ENCODE data around the gene ANO7. TPM values are rescaled to one million over a fixed set of nuclear protein-coding genes. Genes with fewer than 3 reads are reported as not detected.

ANO7 gene
- total and polyA plus RNA-seq, 2 experiments from 2014 or later = 0.22 to 2.6 TPM

GRCh38 chr2:241151934-241152660 is 36.4 kb upstream of the ANO7 start:
- Histone ChIP-seq H3K79me2 (ENCODE audit: insufficient read depth) (peaks cover 24% of the 10 kb centered on the region), H3K27me3 (replicated peaks; ENCODE audit: insufficient read depth) (no peaks in the 10 kb centered on the region), H3K9me3 (ENCODE audit: low read depth) (no peaks in the 10 kb centered on the region), H3F3A (ENCODE audit: insufficient read depth) (peaks cover 12% of the 10 kb centered on the region), H3K4me1 (ENCODE audit: insufficient read depth) (peaks cover 23% of the 10 kb centered on the region), H3K36me3 (ENCODE audit: low read depth) (no peaks in the 10 kb centered on the region), H3K27ac (no peak overlapping the region), H3K4me2 (ENCODE audit: unreplicated experiment) (no peak overlapping the region), H2AFZ (no peak overlapping the region), H3K9me2 (ENCODE audit: insufficient read depth) (no peaks in the 10 kb centered on the region), H4K20me1 (ENCODE audit: insufficient read depth) (no peaks in the 10 kb centered on the region), H3K4me3 (no peak overlapping the region), H3K9ac (no peak overlapping the region)
- in situ Hi-C loops (cut with MboI) = no loop called here
- DNase-seq = peak; percentile 17
- TF ChIP-seq EZH2phosphoT487 (IDR thresholded peaks at IDR 0.05; ENCODE audit: insufficient read depth, low read depth) (no peak), EZH2 (IDR thresholded peaks at IDR 0.05; ENCODE audit: insufficient read depth, poor library complexity, severe bottlenecking) (no peak)
- 66 to 69% methylated on average over 8 of the region's 8 CpGs for WGBS, 2 experiments (ENCODE audit: low coverage in 1 of 2, low lambda C conversion rate in 2 of 2, missing lambda C conversion rate in 2 of 2)

- 77 to 80% methylated on average over 5 to 7 of the region's 7 CpGs for WGBS, 2 experiments (ENCODE audit: low coverage in 1 of 2, low lambda C conversion rate in 2 of 2, missing lambda C conversion rate in 2 of 2)
- H3K9me3 ChIP-seq (ENCODE audit: low read depth) = no peaks in the 10 kb centered on the region
Measured at GRCh38 chr2:241153616-241154015, 34.9 kb upstream of the ANO7 start.

DNA sequence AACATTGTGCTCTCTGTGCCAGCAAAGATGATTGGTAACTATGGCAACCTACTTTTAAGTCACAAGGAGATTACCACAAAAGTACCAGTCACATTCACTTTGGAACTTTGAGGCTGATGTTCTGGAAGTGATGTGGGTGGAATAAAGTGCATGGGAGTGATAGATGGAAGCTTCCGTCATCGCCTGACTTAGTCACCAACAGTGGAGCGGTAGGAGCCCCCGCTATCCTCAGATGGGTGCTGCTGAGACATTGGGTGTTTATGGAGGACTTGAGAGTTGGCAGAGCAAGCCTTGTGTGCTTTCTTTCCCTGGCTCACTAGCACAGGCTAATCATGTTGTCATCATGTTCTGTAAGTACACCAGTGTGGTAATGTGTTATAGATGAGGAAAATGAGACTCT is 33.6 kb upstream of the ANO7 start:
- Histone ChIP-seq H2AFZ (no peak overlapping the region), H3K9me2 (ENCODE audit: insufficient read depth) (no peaks in the 10 kb centered on the region), H3K4me1 (ENCODE audit: insufficient read depth) (peaks cover 31% of the 10 kb centered on the region), H3K27me3 (replicated peaks; ENCODE audit: insufficient read depth) (no peaks in the 10 kb centered on the region), H3K9ac (peak overlapping the region; percentile 29; the same call in 1 of the 2 replicates), H3K36me3 (ENCODE audit: low read depth) (no peaks in the 10 kb centered on the region), H4K20me1 (ENCODE audit: insufficient read depth) (no peaks in the 10 kb centered on the region), H3K79me2 (ENCODE audit: insufficient read depth) (peaks cover 24% of the 10 kb centered on the region), H3K9me3 (ENCODE audit: low read depth) (no peaks in the 10 kb centered on the region), H3K4me2 (ENCODE audit: unreplicated experiment) (no peak overlapping the region), H3F3A (ENCODE audit: insufficient read depth) (peaks cover 20% of the 10 kb centered on the region), H3K27ac (peak overlapping the region; percentile 45), H3K4me3 (no peak overlapping the region)
- in situ Hi-C loops (cut with MboI) = no loop called here
- TF ChIP-seq EZH2phosphoT487 (IDR thresholded peaks at IDR 0.05; ENCODE audit: insufficient read depth, low read depth) (no peak), EZH2 (IDR thresholded peaks at IDR 0.05; ENCODE audit: insufficient read depth, poor library complexity, severe bottlenecking) (no peak)
- WGBS, 2 experiments (ENCODE audit: low coverage in 1 of 2, low lambda C conversion rate in 2 of 2, missing lambda C conversion rate in 2 of 2) = 16 to 20% methylated on average over 4 of the region's 4 CpGs
- DNase-seq = peak; percentile 88

More at GRCh38 chr2:241153616-241154015, 34.9 kb upstream of the ANO7 start:
- DNase-seq = peak; percentile 22
- peaks cover 31% of the 10 kb centered on the region for H3K4me1 ChIP-seq (ENCODE audit: insufficient read depth)
- H3K4me2 ChIP-seq (ENCODE audit: unreplicated experiment) = no peak overlapping the region
- peaks cover 24% of the 10 kb centered on the region for H3K79me2 ChIP-seq (ENCODE audit: insufficient read depth)
- no peak overlapping the region for H3K27ac ChIP-seq
- H3K9me2 ChIP-seq (ENCODE audit: insufficient read depth) = no peaks in the 10 kb centered on the region
- in situ Hi-C loops (cut with MboI) = no loop called here
- H3K27me3 ChIP-seq (replicated peaks; ENCODE audit: insufficient read depth) = no peaks in the 10 kb centered on the region
- TF ChIP-seq EZH2 (IDR thresholded peaks at IDR 0.05; ENCODE audit: insufficient read depth, poor library complexity, severe bottlenecking) = no peak
- TF ChIP-seq EZH2phosphoT487 (IDR thresholded peaks at IDR 0.05; ENCODE audit: insufficient read depth, low read depth) = no peak
- peaks cover 20% of the 10 kb centered on the region for H3F3A ChIP-seq (ENCODE audit: insufficient read depth)
- no peaks in the 10 kb centered on the region for H3K36me3 ChIP-seq (ENCODE audit: low read depth)
- no peak overlapping the region for H3K9ac ChIP-seq
- H3K4me3 ChIP-seq = no peak overlapping the region
- H4K20me1 ChIP-seq (ENCODE audit: insufficient read depth) = no peaks in the 10 kb centered on the region
- no peak overlapping the region for H2AFZ ChIP-seq

DNA sequence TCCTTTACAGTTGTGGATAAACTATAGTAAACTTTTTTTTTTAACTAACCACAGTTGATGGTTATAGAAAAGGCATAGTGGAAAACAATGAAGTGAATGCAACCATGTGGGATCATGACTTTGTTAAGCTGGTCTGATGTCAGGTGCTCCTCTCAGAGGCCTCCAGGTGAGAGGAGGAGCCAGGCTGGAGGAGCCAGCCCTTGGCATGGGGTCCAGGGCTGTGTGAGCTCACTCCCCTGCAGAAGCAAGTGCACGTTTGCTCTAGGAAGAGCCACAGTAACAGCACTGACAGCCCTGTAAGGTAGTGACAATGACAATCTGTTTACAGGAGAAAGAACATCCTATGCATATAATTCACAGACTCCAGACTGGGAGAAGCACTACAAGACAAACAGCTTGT is 32.5 kb upstream of the ANO7 start:
- Histone ChIP-seq H2AFZ (no peak overlapping the region), H3K9me2 (ENCODE audit: insufficient read depth) (no peaks in the 10 kb centered on the region), H4K20me1 (ENCODE audit: insufficient read depth) (no peaks in the 10 kb centered on the region), H3K4me3 (no peak overlapping the region), H3K36me3 (ENCODE audit: low read depth) (no peaks in the 10 kb centered on the region), H3K27ac (no peak overlapping the region), H3K9me3 (ENCODE audit: low read depth) (no peaks in the 10 kb centered on the region), H3K27me3 (replicated peaks; ENCODE audit: insufficient read depth) (no peaks in the 10 kb centered on the region), H3K9ac (no peak overlapping the region), H3K4me1 (ENCODE audit: insufficient read depth) (peaks cover 30% of the 10 kb centered on the region), H3K79me2 (ENCODE audit: insufficient read depth) (peaks cover 18% of the 10 kb centered on the region), H3K4me2 (ENCODE audit: unreplicated experiment) (no peak overlapping the region), H3F3A (ENCODE audit: insufficient read depth) (peaks cover 27% of the 10 kb centered on the region)
- no peak for TF ChIP-seq EZH2 (IDR thresholded peaks at IDR 0.05; ENCODE audit: insufficient read depth, poor library complexity, severe bottlenecking)
- TF ChIP-seq EZH2phosphoT487 (IDR thresholded peaks at IDR 0.05; ENCODE audit: insufficient read depth, low read depth) = no peak
- in situ Hi-C loops (cut with MboI) = no loop called here
- DNase-seq = no peak
- WGBS, 2 experiments (ENCODE audit: low coverage in 1 of 2, low lambda C conversion rate in 2 of 2, missing lambda C conversion rate in 2 of 2) = 70 to 95% methylated on average over 1 of the region's 1 CpG

Measured in GM23248 (cell line).